ENCODE measurements around the gene PLCL2. TPM values are rescaled to one million over a fixed set of nuclear protein-coding genes. Genes with fewer than 3 reads are reported as not detected.
"Not testable (repeated sequence)": the region's sequence is repeated elsewhere in the genome, so short reads cannot be mapped to it uniquely, and the experiment has no call there.

The PLCL2 gene
- polyA plus RNA-seq, 1 experiment: 1.9 TPM

DNA sequence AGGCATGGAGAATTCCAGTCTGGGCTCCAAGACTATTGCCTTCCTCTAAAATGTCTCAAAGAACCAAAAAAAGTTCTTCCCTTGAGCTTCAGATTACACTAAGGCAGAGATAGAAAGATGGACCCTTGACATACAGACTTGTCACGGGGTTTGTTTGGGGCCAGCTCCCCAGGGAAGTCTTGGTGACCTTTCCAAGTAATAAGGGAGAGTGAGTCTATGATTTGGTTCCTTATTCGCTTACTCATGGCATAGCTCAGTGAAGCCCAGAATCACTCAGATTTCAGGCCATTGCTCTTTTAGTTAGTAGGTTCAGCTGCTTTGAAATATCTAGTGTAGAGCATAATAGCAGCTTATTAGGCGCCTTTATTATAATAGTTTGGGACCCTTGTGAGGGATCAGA lies 90.3 kb downstream of the PLCL2 start:
- TF ChIP-seq, protein P1, sequence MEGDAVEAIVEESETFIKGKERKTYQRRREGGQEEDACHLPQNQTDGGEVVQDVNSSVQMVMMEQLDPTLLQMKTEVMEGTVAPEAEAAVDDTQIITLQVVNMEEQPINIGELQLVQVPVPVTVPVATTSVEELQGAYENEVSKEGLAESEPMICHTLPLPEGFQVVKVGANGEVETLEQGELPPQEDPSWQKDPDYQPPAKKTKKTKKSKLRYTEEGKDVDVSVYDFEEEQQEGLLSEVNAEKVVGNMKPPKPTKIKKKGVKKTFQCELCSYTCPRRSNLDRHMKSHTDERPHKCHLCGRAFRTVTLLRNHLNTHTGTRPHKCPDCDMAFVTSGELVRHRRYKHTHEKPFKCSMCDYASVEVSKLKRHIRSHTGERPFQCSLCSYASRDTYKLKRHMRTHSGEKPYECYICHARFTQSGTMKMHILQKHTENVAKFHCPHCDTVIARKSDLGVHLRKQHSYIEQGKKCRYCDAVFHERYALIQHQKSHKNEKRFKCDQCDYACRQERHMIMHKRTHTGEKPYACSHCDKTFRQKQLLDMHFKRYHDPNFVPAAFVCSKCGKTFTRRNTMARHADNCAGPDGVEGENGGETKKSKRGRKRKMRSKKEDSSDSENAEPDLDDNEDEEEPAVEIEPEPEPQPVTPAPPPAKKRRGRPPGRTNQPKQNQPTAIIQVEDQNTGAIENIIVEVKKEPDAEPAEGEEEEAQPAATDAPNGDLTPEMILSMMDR (IDR thresholded peaks at IDR 0.05; ENCODE audit: insufficient read depth, low read depth, low read length): no peak
- Histone ChIP-seq H3K36me3 (ENCODE audit: control insufficient read depth, insufficient read depth, low read length) (no peaks in the 10 kb centered on the region), H3K27me3 (ENCODE audit: control insufficient read depth, insufficient read depth, low read length) (no peaks in the 10 kb centered on the region), H3K4me3 (ENCODE audit: low read depth, low read length) (no peak overlapping the region)
- CTCF ChIA-PET: interaction anchor here (0.6 kb wide), 1 partner anchor 9 kb away, joined by 3 read pairs; no protein-coding TSS in a partner anchor
- no peak for DNase-seq (ENCODE audit: low read depth)
- POLR2A ChIA-PET: no interaction called here

DNA sequence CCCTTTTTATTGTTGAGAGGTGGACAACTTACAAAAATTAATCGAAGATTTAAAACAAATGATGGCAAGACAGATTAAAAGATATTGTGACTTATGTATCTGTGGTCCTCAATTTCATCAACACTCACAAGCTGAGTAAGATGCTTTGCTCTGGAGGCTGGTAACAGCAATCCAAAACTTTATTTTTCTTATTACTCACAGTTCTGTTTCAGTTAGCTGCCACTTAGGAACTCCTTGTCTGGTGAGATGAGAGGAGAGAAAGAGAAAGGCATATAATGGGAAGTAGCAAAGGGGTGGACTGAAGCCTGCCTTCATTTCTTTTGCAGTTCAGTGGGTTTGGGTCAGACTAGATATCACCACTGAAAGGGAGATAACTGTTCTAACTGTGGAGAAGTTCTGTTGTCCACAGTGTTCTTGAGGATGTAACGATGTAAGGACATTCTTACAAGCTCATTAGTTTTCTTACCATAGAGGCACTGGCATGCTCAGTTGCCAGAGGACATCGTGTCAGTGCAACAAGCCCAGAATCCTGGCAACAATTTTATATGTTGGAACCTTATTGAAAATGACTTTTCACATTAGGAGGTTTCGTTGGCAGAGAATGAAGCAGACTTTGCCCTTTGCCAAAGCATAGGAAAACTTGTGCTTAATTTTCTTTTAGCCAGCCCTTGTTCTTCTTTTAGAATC lies 93.6 kb downstream of the PLCL2 start:
- no peaks in the 10 kb centered on the region for H3K36me3 ChIP-seq (ENCODE audit: control insufficient read depth, insufficient read depth, low read length)
- no peak overlapping the region for H3K4me3 ChIP-seq (ENCODE audit: low read depth, low read length)
- no peak for DNase-seq (ENCODE audit: low read depth)
- H3K27me3 ChIP-seq (ENCODE audit: control insufficient read depth, insufficient read depth, low read length): no peaks in the 10 kb centered on the region
- ChIA-PET CTCF (no interaction called here), POLR2A (no interaction called here)
- TF ChIP-seq, protein P1 (IDR thresholded peaks at IDR 0.05; ENCODE audit: insufficient read depth, low read depth, low read length): no peak

DNA sequence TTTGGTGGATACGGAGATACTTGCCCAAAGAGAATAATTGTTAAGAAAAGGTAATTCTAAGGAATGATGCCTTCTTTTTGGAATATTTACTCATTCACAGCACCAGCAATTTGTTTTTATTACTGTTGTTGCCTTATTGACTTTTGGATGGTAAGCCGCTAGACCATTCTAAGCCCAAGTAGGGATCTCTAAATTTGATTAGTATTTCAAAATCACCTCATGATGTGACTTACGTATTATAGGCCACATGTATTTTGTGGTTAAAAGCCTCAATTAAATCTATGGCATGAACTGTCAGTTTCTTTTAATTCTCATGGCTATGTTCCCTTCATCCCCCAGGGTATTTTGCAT lies 94.1 kb downstream of the PLCL2 start:
- Histone ChIP-seq H3K36me3 (ENCODE audit: control insufficient read depth, insufficient read depth, low read length) (no peaks in the 10 kb centered on the region), H3K27me3 (ENCODE audit: control insufficient read depth, insufficient read depth, low read length) (no peaks in the 10 kb centered on the region), H3K4me3 (ENCODE audit: low read depth, low read length) (no peak overlapping the region)
- TF ChIP-seq, protein P1 (IDR thresholded peaks at IDR 0.05; ENCODE audit: insufficient read depth, low read depth, low read length): no peak
- ChIA-PET POLR2A (no interaction called here), CTCF (no interaction called here)
- no peak for DNase-seq (ENCODE audit: low read depth)

DNA sequence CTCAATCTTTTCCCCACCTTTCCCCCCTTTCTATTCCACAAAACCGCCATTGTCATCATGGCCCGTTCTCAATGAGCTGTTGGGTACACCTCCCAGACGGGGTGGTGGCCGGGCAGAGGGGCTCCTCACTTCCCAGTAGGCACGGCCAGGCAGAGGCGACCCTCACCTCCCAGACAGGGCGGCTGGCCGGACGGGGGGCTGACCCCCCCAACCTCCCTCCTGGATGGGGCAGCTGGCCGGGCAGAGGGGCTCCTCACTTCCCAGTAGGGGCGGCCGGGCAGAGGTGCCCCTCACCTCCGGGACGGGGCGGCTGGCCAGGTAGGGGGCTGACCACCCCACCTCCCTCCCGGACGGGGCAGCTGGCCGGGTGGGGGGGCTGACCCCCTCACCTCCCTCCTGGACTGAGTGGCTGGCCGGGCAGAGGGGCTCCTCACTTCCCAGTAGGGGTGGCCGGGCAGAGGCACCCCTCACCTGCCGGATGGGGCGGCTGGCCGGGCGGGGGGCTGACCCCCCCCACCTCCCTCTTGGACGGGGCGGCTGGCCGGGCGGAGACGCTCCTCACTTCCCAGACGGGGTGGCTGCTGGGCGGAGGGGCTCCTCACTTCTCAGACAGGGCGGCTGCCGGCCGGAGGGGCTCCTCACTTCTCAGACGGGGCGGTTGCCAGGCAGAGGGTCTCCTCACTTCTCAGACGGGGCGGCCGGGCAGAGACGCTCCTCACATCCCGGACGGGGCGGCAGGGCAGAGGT lies 95.2 kb downstream of the PLCL2 start:
- DNase-seq (ENCODE audit: low read depth); CTCF ChIA-PET; H3K27me3 ChIP-seq (ENCODE audit: control insufficient read depth, insufficient read depth, low read length); POLR2A ChIA-PET; H3K4me3 ChIP-seq (ENCODE audit: low read depth, low read length); H3K36me3 ChIP-seq (ENCODE audit: control insufficient read depth, insufficient read depth, low read length): not testable (repeated sequence)

DNA sequence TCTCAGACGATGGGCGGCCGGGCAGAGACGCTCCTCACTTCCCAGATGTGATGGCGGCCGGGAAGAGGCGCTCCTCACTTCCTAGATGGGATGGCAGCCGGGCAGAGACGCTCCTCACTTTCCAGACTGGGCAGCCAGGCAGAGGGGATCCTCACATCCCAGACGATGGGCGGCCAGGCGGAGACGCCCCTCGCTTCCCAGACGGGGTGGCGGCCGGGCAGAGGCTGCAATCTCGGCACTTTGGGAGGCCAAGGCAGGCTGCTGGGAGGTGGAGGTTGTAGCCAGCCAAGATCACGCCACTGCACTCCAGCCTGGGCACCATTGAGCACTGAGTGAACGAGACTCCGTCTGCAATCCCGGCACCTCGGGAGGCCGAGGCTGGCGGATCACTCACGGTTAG lies 95.8 kb downstream of the PLCL2 start:
- CTCF ChIA-PET; DNase-seq (ENCODE audit: low read depth); H3K27me3 ChIP-seq (ENCODE audit: control insufficient read depth, insufficient read depth, low read length); H3K36me3 ChIP-seq (ENCODE audit: control insufficient read depth, insufficient read depth, low read length); POLR2A ChIA-PET; H3K4me3 ChIP-seq (ENCODE audit: low read depth, low read length): not testable (repeated sequence)

DNA sequence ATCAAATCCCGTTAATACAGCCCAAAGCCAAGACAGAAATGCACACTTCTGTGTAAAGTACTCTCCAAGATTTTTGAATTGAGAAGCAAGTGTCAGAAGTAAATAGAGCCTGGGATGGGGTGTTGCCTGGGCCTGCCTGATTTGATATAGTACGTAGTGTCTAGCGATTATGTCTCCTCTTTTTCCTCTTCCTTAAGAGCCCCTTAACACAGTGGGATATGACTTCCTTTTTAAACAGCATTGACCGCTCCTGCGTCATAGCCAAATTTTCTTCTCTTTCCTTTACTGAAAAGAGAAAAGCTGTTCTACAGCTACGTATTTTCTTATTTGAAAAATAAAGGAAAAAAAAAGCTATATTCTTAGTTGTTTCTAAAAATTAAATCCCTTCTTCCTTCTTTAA lies 97.7 kb downstream of the PLCL2 start:
- DNase-seq (ENCODE audit: low read depth): no peak
- no peak overlapping the region for H3K4me3 ChIP-seq (ENCODE audit: low read depth, low read length)
- ChIA-PET POLR2A (no interaction called here), CTCF (no interaction called here)
- no peaks in the 10 kb centered on the region for H3K27me3 ChIP-seq (ENCODE audit: control insufficient read depth, insufficient read depth, low read length)
- no peaks in the 10 kb centered on the region for H3K36me3 ChIP-seq (ENCODE audit: control insufficient read depth, insufficient read depth, low read length)
- TF ChIP-seq, protein P1 (IDR thresholded peaks at IDR 0.05; ENCODE audit: insufficient read depth, low read depth, low read length): no peak
